ENCODE results near the gene STARD10. TPM values are rescaled to one million over a fixed set of nuclear protein-coding genes. Genes with fewer than 3 reads are reported as not detected.

STARD10 gene
- total and polyA plus RNA-seq, 2 of the 8 experiments (the other 6 are each of a cell fraction or from before 2014, with no cell fraction given), result 23.7 to 35.7 TPM

DNA sequence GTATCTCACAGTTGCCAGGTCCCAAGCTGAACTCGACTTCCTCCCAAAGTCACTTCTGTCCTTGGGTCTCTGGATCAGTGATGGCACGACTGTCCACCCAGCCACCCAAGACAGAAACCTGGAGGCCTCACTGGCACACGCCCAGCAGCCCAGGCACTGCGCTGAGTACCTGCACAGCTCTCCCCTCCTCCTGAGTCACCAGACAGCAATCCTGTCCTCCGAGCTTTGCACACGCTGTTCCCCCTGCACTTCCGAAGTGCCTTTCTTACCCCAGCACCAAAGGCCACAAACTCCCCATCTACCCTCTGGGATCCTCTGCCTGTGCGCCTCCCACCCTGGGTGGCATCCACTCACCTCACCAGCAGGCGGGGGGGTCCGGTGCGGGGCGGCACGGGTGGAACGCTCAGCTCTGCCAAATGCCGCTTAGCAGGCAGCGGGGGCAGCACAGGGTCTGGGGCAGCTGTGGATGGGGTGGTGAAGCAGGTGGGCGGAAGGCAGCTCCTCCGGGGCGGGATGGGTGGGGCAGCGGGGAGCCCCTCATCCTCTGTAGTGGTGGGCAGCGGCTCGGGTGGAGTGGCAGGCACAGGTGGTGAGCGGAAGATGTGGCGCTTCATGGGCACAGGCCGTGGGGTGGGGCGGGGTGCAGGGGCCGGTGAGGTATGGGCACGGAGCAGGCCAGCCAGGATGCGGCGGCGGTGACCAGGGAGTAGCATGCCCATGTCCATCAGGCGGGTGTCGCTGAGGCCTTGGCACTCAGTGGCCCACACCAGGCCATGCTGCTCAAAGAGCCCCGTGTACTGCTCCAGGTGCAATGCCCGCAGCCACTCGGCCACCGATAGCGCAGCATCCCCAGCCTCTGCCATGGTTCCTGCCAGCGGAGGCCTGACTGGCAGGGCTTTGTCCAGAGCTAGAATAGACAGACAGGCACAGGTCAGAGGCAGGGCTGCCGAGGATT is 67.3 kb downstream of the STARD10 start (continued):
- TF ChIP-seq, protein P1, sequence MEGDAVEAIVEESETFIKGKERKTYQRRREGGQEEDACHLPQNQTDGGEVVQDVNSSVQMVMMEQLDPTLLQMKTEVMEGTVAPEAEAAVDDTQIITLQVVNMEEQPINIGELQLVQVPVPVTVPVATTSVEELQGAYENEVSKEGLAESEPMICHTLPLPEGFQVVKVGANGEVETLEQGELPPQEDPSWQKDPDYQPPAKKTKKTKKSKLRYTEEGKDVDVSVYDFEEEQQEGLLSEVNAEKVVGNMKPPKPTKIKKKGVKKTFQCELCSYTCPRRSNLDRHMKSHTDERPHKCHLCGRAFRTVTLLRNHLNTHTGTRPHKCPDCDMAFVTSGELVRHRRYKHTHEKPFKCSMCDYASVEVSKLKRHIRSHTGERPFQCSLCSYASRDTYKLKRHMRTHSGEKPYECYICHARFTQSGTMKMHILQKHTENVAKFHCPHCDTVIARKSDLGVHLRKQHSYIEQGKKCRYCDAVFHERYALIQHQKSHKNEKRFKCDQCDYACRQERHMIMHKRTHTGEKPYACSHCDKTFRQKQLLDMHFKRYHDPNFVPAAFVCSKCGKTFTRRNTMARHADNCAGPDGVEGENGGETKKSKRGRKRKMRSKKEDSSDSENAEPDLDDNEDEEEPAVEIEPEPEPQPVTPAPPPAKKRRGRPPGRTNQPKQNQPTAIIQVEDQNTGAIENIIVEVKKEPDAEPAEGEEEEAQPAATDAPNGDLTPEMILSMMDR (IDR thresholded peaks at IDR 0.05; ENCODE audit: control extremely low read depth in 1 of 3, insufficient read depth in 1 of 3, low read depth in 1 of 3, low read length in 3 of 3), result no peak
- TF ChIP-seq, protein P2, sequence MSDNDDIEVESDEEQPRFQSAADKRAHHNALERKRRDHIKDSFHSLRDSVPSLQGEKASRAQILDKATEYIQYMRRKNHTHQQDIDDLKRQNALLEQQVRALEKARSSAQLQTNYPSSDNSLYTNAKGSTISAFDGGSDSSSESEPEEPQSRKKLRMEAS (IDR thresholded peaks at IDR 0.05), result no peak
- no peak for TF ChIP-seq POLR2A (IDR thresholded peaks at IDR 0.05; ENCODE audit: control extremely low read depth in 1 of 2, low read depth in 2 of 2, low read length in 2 of 2)
- no peak for TF ChIP-seq YY1 (IDR thresholded peaks at IDR 0.05; ENCODE audit: low read depth, low read length)

Measured in H1 (cell line).